Measurements from ENCODE around the gene SDC3.

The SDC3 gene

DNA sequence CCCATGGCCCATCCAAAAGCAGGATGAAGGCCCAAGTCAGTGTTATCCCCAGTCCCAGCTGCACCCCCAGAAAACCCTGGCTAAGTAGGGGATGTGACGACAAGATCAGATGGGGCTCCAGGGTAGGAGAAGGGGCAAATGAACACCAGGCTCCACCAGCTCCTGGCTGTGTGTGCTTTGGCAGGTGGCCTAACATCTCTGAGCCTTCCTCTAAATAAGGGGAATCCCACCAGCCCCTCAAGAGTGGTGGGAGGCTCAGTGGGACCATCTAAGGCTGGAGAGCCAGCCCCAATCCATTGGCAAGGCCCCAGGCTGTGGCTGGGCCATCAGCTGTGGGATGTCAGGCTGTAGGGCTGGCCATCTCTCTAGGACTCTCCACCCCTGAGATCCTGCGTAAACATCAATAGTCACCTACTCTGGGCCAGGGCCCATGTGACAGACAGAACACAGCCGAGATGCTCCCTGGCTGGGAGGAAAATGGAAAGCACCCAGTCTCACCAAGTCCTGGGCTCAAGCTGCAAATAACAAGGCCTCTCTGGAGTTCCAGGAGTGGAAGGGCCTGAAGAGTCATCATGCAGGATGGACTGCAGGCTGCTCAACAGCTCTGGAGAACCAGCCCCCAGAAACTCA is 7.5 kb downstream of the SDC3 start:
- Histone ChIP-seq H3K36me3 (ENCODE audit: insufficient read depth, low read length) (no peaks in the 10 kb centered on the region), H2AFZ (ENCODE audit: low read depth, low read length) (no peak overlapping the region), H3K4me1 (ENCODE audit: insufficient read depth, low read length) (no peaks in the 10 kb centered on the region), H3K4me3 (ENCODE audit: low read depth in 1 of 2, low read length in 2 of 2) (no peak overlapping the region), H3K79me2 (ENCODE audit: insufficient read depth, low read length) (no peaks in the 10 kb centered on the region), H3K4me2 (ENCODE audit: insufficient read depth, low read length) (no peak overlapping the region), H4K20me1 (ENCODE audit: insufficient read depth, low read length) (peaks cover 8% of the 10 kb centered on the region), H3K27ac (ENCODE audit: low read length) (no peak overlapping the region), H3K27me3 (ENCODE audit: insufficient read depth, low read length, poor library complexity) (peaks cover 11% of the 10 kb centered on the region), H3K9ac (ENCODE audit: low read depth, low read length) (no peak overlapping the region), H3K9me3 (ENCODE audit: insufficient read depth, low read length, severe bottlenecking) (no peaks in the 10 kb centered on the region)
- TF ChIP-seq, protein P1, sequence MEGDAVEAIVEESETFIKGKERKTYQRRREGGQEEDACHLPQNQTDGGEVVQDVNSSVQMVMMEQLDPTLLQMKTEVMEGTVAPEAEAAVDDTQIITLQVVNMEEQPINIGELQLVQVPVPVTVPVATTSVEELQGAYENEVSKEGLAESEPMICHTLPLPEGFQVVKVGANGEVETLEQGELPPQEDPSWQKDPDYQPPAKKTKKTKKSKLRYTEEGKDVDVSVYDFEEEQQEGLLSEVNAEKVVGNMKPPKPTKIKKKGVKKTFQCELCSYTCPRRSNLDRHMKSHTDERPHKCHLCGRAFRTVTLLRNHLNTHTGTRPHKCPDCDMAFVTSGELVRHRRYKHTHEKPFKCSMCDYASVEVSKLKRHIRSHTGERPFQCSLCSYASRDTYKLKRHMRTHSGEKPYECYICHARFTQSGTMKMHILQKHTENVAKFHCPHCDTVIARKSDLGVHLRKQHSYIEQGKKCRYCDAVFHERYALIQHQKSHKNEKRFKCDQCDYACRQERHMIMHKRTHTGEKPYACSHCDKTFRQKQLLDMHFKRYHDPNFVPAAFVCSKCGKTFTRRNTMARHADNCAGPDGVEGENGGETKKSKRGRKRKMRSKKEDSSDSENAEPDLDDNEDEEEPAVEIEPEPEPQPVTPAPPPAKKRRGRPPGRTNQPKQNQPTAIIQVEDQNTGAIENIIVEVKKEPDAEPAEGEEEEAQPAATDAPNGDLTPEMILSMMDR (IDR thresholded peaks at IDR 0.05; ENCODE audit: borderline replicate concordance, extremely low read depth, low read length, poor library complexity, severe bottlenecking): no peak
- no peak for TF ChIP-seq EZH2 (IDR thresholded peaks at IDR 0.05; ENCODE audit: borderline replicate concordance, low read depth, low read length, severe bottlenecking)
- ATAC-seq (ENCODE audit: insufficient read depth, low read depth): no peak
- DNase-seq: no peak

DNA sequence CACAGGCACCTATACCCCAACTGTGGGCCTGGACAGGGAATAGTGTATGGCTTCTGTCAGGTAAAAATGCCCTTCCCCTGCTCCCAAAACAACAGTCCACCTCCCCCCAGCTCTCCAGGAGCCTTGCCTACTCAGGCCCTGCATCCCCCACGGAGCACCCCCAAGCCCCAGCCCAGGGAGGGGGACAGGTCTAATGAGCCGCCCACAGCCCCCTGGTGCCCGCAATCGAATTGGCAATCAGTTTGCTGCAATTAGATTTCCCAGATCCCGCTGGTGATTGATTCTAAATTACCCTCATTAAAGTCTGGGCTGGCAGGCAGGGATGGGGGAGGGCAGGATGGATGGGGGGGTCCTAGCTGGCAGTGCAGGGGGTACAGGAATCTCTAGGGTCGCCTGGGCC is 8.1 kb downstream of the SDC3 start:
- no peak overlapping the region for H3K9ac ChIP-seq (ENCODE audit: low read depth, low read length)
- no peak overlapping the region for H2AFZ ChIP-seq (ENCODE audit: low read depth, low read length)
- ATAC-seq (ENCODE audit: insufficient read depth, low read depth) (no peak), DNase-seq (no peak)
- H3K4me2 ChIP-seq (ENCODE audit: insufficient read depth, low read length): no peak overlapping the region
- peaks cover 9% of the 10 kb centered on the region for H3K27me3 ChIP-seq (ENCODE audit: insufficient read depth, low read length, poor library complexity)
- TF ChIP-seq, protein P1 (IDR thresholded peaks at IDR 0.05; ENCODE audit: borderline replicate concordance, extremely low read depth, low read length, poor library complexity, severe bottlenecking): no peak
- no peak for TF ChIP-seq EZH2 (IDR thresholded peaks at IDR 0.05; ENCODE audit: borderline replicate concordance, low read depth, low read length, severe bottlenecking)
- no peaks in the 10 kb centered on the region for H3K36me3 ChIP-seq (ENCODE audit: insufficient read depth, low read length)
- no peaks in the 10 kb centered on the region for H3K4me1 ChIP-seq (ENCODE audit: insufficient read depth, low read length)
- H3K4me3 ChIP-seq (ENCODE audit: low read depth in 1 of 2, low read length in 2 of 2): no peak overlapping the region
- H4K20me1 ChIP-seq (ENCODE audit: insufficient read depth, low read length): peaks cover 5% of the 10 kb centered on the region; the same call in 1 of the 2 replicates
- no peaks in the 10 kb centered on the region for H3K79me2 ChIP-seq (ENCODE audit: insufficient read depth, low read length)
- no peak overlapping the region for H3K27ac ChIP-seq (ENCODE audit: low read length)
- H3K9me3 ChIP-seq (ENCODE audit: insufficient read depth, low read length, severe bottlenecking): no peaks in the 10 kb centered on the region

DNA sequence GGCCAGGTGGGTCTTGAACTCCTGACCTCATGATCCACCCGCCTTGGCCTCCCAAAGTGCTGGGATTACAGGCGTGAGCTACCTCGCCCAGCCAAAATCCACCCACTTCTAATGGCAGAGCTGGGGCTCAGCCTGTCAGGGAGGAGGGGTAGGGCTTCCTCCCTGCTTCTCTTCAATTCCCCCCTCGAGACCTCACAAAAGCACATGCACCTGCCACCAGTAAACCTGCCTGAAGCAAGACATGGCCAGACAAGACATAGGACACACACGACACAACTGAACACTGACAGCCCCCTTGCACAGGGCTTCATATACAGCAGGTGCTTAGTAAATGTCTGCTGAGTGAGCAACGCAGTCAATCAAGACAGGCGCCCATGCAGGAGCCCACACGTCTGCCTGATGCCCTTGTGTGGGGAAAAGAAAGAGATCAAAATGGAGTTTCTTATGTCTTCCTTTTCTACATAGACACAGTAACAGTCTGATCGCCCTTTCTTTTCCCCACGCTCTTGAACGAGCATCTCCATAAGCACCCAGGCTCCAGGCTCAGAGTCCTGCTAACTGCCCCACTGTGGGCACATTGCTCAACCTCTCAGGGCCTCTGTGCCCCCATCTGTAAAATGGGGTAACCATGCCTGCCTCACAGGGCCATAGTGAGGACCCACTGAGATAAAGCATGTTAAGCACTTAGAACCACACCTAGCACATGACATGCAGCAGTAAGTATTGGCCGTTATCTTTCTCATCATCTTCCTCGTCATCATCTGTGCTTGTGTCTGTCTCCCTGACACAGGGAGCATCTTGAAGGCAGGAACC is 8.8 kb downstream of the SDC3 start:
- Histone ChIP-seq H3K79me2 (ENCODE audit: insufficient read depth, low read length) (no peaks in the 10 kb centered on the region), H2AFZ (ENCODE audit: low read depth, low read length) (no peak overlapping the region), H3K36me3 (ENCODE audit: insufficient read depth, low read length) (no peaks in the 10 kb centered on the region), H3K4me3 (ENCODE audit: low read depth in 1 of 2, low read length in 2 of 2) (no peak overlapping the region), H3K27me3 (ENCODE audit: insufficient read depth, low read length, poor library complexity) (peaks cover 8% of the 10 kb centered on the region), H4K20me1 (ENCODE audit: insufficient read depth, low read length) (peaks cover 5% of the 10 kb centered on the region; the same call in 1 of the 2 replicates), H3K9me3 (ENCODE audit: insufficient read depth, low read length, severe bottlenecking) (no peaks in the 10 kb centered on the region), H3K4me1 (ENCODE audit: insufficient read depth, low read length) (no peaks in the 10 kb centered on the region), H3K9ac (ENCODE audit: low read depth, low read length) (no peak overlapping the region), H3K27ac (ENCODE audit: low read length) (no peak overlapping the region), H3K4me2 (ENCODE audit: insufficient read depth, low read length) (no peak overlapping the region)
- ATAC-seq (ENCODE audit: insufficient read depth, low read depth) (no peak), DNase-seq (no peak)
- TF ChIP-seq, protein P1 (IDR thresholded peaks at IDR 0.05; ENCODE audit: borderline replicate concordance, extremely low read depth, low read length, poor library complexity, severe bottlenecking): no peak
- TF ChIP-seq EZH2 (IDR thresholded peaks at IDR 0.05; ENCODE audit: borderline replicate concordance, low read depth, low read length, severe bottlenecking): no peak
